Pulmonary artery endothelial cell (primary cell): ENCODE results near the gene CELA2A. TPM values are rescaled to one million over a fixed set of nuclear protein-coding genes. Genes with fewer than 3 reads are reported as not detected.
"Not testable (repeated sequence)": the region's sequence is repeated elsewhere in the genome, so short reads cannot be mapped to it uniquely, and the experiment has no call there.

ENCODE experiments used
- DNase-seq: peaks from one replicate; pipeline ENCODE4 v3.0.0-alpha.2; 2011; ENCODE audit warnings: low read depth, low spot score
- total RNA-seq: library from RNA; depleted of rRNA; stranded (reverse); fragments of >200 nt; gene quantifications from 2 replicates; pipeline ENCODE4 v1.2.3, GENCODE V29; 2014

The CELA2A gene
- total RNA-seq, 1 donor from 2014 or later: not detected

- no peak for DNase-seq
These were observed 31.6 kb upstream of the CELA2A start for GRCh38 chr1:15424981-15425380.

GRCh38 chr1:15425521-15425920 lies 31.0 kb upstream of the CELA2A start:
- DNase-seq: no peak

- no peak for DNase-seq
These were observed 30.6 kb upstream of the CELA2A start for GRCh38 chr1:15425958-15426357.

- no peak for DNase-seq
These were observed 29.8 kb upstream of the CELA2A start for GRCh38 chr1:15426492-15427279.

- DNase-seq: no peak
These were observed 29.3 kb upstream of the CELA2A start for GRCh38 chr1:15427280-15427666.

- DNase-seq: not testable (repeated sequence)
These were observed 28.3 kb upstream of the CELA2A start for GRCh38 chr1:15428252-15428651.

GRCh38 chr1:15428815-15429435 lies 27.6 kb upstream of the CELA2A start:
- no peak for DNase-seq

GRCh38 chr1:15429701-15430149 lies 26.8 kb upstream of the CELA2A start:
- no peak for DNase-seq

GRCh38 chr1:15430787-15431570 lies 25.6 kb upstream of the CELA2A start:
- DNase-seq: no peak

- no peak for DNase-seq
These were observed 25.0 kb upstream of the CELA2A start for GRCh38 chr1:15431571-15431948.

- no peak for DNase-seq
These were observed 24.2 kb upstream of the CELA2A start for GRCh38 chr1:15432324-15432723.

- no peak for DNase-seq
These were observed 23.1 kb upstream of the CELA2A start for GRCh38 chr1:15433471-15433870.

- not testable (repeated sequence) for DNase-seq
These were observed 21.8 kb upstream of the CELA2A start for GRCh38 chr1:15434739-15435138.

GRCh38 chr1:15435239-15436077 lies 21.1 kb upstream of the CELA2A start:
- DNase-seq: no peak

- no peak for DNase-seq
These were observed 19.6 kb upstream of the CELA2A start for GRCh38 chr1:15436881-15437442.

- no peak for DNase-seq
These were observed 17.2 kb upstream of the CELA2A start for GRCh38 chr1:15439325-15439724.

- no peak for DNase-seq
These were observed 16.2 kb upstream of the CELA2A start for GRCh38 chr1:15440357-15440756.

GRCh38 chr1:15441247-15441646 lies 15.3 kb upstream of the CELA2A start:
- no peak for DNase-seq

- DNase-seq: no peak
These were observed 14.4 kb upstream of the CELA2A start for GRCh38 chr1:15442119-15442518.

GRCh38 chr1:15442759-15443158 lies 13.8 kb upstream of the CELA2A start:
- DNase-seq: no peak

- DNase-seq: no peak
These were observed 13.3 kb upstream of the CELA2A start for GRCh38 chr1:15443281-15443680.
